Uterus (tissue), 2 donors: Measurements from ENCODE around the gene ALKBH6.
"Not testable (repeated sequence)": the region's sequence is repeated elsewhere in the genome, so short reads cannot be mapped to it uniquely, and the experiment has no call there.

Experiments used
- POLR2A ChIP-seq, 2 donors: fragments of 450-650 bp; IDR thresholded peaks; one replicate each; pipeline ENCODE4 v1.6.1; 2016; ENCODE audit warnings: antibody characterized with exemption in 2 of 2, mild to moderate bottlenecking in 1 of 2, moderate library complexity in 1 of 2
- TF ChIP-seq, protein P1 (sequence below), 4 experiments: fragments of 200-600 bp in 2 of 4; fragments of 450-650 bp in 2 of 4; sonication (generic) in 2 of 4; IDR thresholded peaks; one replicate each; pipeline ENCODE4 v1.5.1; 2016 to 2019; ENCODE audit warnings: antibody characterized with exemption in 4 of 4, mild to moderate bottlenecking in 2 of 4, moderate library complexity in 1 of 4

- TF ChIP-seq, protein P1, sequence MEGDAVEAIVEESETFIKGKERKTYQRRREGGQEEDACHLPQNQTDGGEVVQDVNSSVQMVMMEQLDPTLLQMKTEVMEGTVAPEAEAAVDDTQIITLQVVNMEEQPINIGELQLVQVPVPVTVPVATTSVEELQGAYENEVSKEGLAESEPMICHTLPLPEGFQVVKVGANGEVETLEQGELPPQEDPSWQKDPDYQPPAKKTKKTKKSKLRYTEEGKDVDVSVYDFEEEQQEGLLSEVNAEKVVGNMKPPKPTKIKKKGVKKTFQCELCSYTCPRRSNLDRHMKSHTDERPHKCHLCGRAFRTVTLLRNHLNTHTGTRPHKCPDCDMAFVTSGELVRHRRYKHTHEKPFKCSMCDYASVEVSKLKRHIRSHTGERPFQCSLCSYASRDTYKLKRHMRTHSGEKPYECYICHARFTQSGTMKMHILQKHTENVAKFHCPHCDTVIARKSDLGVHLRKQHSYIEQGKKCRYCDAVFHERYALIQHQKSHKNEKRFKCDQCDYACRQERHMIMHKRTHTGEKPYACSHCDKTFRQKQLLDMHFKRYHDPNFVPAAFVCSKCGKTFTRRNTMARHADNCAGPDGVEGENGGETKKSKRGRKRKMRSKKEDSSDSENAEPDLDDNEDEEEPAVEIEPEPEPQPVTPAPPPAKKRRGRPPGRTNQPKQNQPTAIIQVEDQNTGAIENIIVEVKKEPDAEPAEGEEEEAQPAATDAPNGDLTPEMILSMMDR (IDR thresholded peaks at IDR 0.05) = not testable (repeated sequence)
- not testable (repeated sequence) for TF ChIP-seq POLR2A (IDR thresholded peaks at IDR 0.05)
Measured at GRCh38 chr19:35980997-35981396, 33.0 kb downstream of the ALKBH6 start.
